Peyer's patch (tissue), 4 donors: ENCODE measurements around the gene NFKB1. TPM values are rescaled to one million over a fixed set of nuclear protein-coding genes. Genes with fewer than 3 reads are reported as not detected.

ENCODE experiments used
- DNase-seq, 3 donors: peaks; one replicate each; pipeline ENCODE4 v3.0.0-alpha.2; 2017 to 2019
- H3K27ac ChIP-seq, 4 donors: fragments of 200-600 bp; sonication (generic); one replicate each; pipeline ENCODE4 v1.5.1; 2016 to 2019
- H3K27me3 ChIP-seq, 2 donors: fragments of 200-600 bp; sonication (generic); one replicate each; pipeline ENCODE4 v1.5.1; 2019
- H3K36me3 ChIP-seq, 3 donors: fragments of 200-600 bp; sonication (generic); one replicate each; pipeline ENCODE4 v1.5.1; 2016 to 2019
- H3K4me1 ChIP-seq, 4 donors: fragments of 200-600 bp; sonication (generic); one replicate each; pipeline ENCODE4 v1.5.1; 2016 to 2019
- H3K4me3 ChIP-seq, 4 donors: fragments of 200-600 bp; sonication (generic); 1 replicate in 3 of 4; 2 replicates in 1 of 4; pipeline ENCODE4 v1.5.1; 2016 to 2019; ENCODE audit warnings: mild to moderate bottlenecking in 1 of 4
- H3K9me3 ChIP-seq, 4 donors: fragments of 200-600 bp; sonication (generic); one replicate each; pipeline ENCODE4 v1.5.1; 2016 to 2019; ENCODE audit warnings: mild to moderate bottlenecking in 1 of 4
- CTCF ChIP-seq, 6 experiments: fragments of 450-650 bp in 4 of 6; fragments of 200-600 bp in 2 of 6; sonication (generic) in 1 of 6; IDR thresholded peaks; one replicate each; pipeline ENCODE4 v1.5.1; 2017 to 2019; ENCODE audit warnings: antibody characterized with exemption in 6 of 6, mild to moderate bottlenecking in 3 of 6, moderate library complexity in 1 of 6
- POLR2A ChIP-seq, 2 donors: fragments of 450-650 bp; IDR thresholded peaks; one replicate each; pipeline ENCODE4 v1.5.1; 2017; ENCODE audit warnings: antibody characterized with exemption in 2 of 2, mild to moderate bottlenecking in 2 of 2, moderate library complexity in 2 of 2
- total RNA-seq, 4 donors: library from RNA; depleted of rRNA; stranded (reverse); fragments of >200 nt; gene quantifications; one replicate each; pipeline ENCODE4 v1.1.0, GENCODE V29; 2016

Gene NFKB1
- total RNA-seq, 4 donors from 2014 or later: 20.7 to 58.6 (median 24.5) TPM

GRCh38 chr4:102572452-102572851, 71.3 kb downstream of the NFKB1 start:
- H3K4me1 ChIP-seq: peaks cover 0 to 5% (median 0%) of the 10 kb centered on the region in 4 donors
- H3K9me3 ChIP-seq: no peaks in the 10 kb centered on the region
- no peak for TF ChIP-seq POLR2A (IDR thresholded peaks at IDR 0.05)
- no peak overlapping the region for H3K4me3 ChIP-seq
- no peak overlapping the region for H3K27ac ChIP-seq
- peaks cover 0 to 21% (median 0%) of the 10 kb centered on the region in 3 donors for H3K36me3 ChIP-seq
- no peak for DNase-seq
- H3K27me3 ChIP-seq: no peaks in the 10 kb centered on the region

GRCh38 chr4:102574317-102574716, 73.2 kb downstream of the NFKB1 start:
- H3K4me3 ChIP-seq: no peak overlapping the region
- H3K36me3 ChIP-seq: peaks cover 0 to 37% (median 0%) of the 10 kb centered on the region in 3 donors
- TF ChIP-seq CTCF (IDR thresholded peaks at IDR 0.05) (no peak), POLR2A (IDR thresholded peaks at IDR 0.05) (no peak)
- H3K4me1 ChIP-seq: peaks cover 0 to 5% (median 0%) of the 10 kb centered on the region in 4 donors
- H3K9me3 ChIP-seq: no peaks in the 10 kb centered on the region
- H3K27me3 ChIP-seq: no peaks in the 10 kb centered on the region
- no peak for DNase-seq
- H3K27ac ChIP-seq: no peak overlapping the region

- H3K27ac ChIP-seq: no peak overlapping the region
- no peak for TF ChIP-seq POLR2A (IDR thresholded peaks at IDR 0.05)
- no peak for TF ChIP-seq CTCF (IDR thresholded peaks at IDR 0.05)
- no peaks in the 10 kb centered on the region for H3K27me3 ChIP-seq
- H3K36me3 ChIP-seq: peaks cover 0 to 30% (median 0%) of the 10 kb centered on the region in 3 donors
- no peaks in the 10 kb centered on the region for H3K9me3 ChIP-seq
- H3K4me3 ChIP-seq: no peak overlapping the region
- peaks cover 0 to 5% (median 0%) of the 10 kb centered on the region in 4 donors for H3K4me1 ChIP-seq
- DNase-seq: no peak
Measured at GRCh38 chr4:102575369-102576129, 74.4 kb downstream of the NFKB1 start.

- peaks cover 0 to 40% (median 0%) of the 10 kb centered on the region in 3 donors for H3K36me3 ChIP-seq
- no peak for TF ChIP-seq POLR2A (IDR thresholded peaks at IDR 0.05)
- no peak for TF ChIP-seq CTCF (IDR thresholded peaks at IDR 0.05)
- peaks cover 0 to 5% (median 0%) of the 10 kb centered on the region in 4 donors for H3K4me1 ChIP-seq
- no peak overlapping the region for H3K27ac ChIP-seq
- H3K27me3 ChIP-seq: no peaks in the 10 kb centered on the region
- DNase-seq: no peak
- H3K4me3 ChIP-seq: no peak overlapping the region
- H3K9me3 ChIP-seq: no peaks in the 10 kb centered on the region
Measured at GRCh38 chr4:102578270-102578669, 77.1 kb downstream of the NFKB1 start.

GRCh38 chr4:102578819-102579218, 77.7 kb downstream of the NFKB1 start:
- no peak overlapping the region for H3K4me3 ChIP-seq
- H3K36me3 ChIP-seq: peaks cover 0 to 44% (median 0%) of the 10 kb centered on the region in 3 donors
- no peaks in the 10 kb centered on the region for H3K27me3 ChIP-seq
- DNase-seq: no peak
- no peaks in the 10 kb centered on the region for H3K9me3 ChIP-seq
- H3K27ac ChIP-seq: no peak overlapping the region
- H3K4me1 ChIP-seq: peaks cover 0 to 5% (median 0%) of the 10 kb centered on the region in 4 donors
- TF ChIP-seq CTCF (IDR thresholded peaks at IDR 0.05) (no peak), POLR2A (IDR thresholded peaks at IDR 0.05) (no peak)

GRCh38 chr4:102579794-102580462, 78.8 kb downstream of the NFKB1 start:
- no peaks in the 10 kb centered on the region for H3K27me3 ChIP-seq
- DNase-seq: no peak
- no peak overlapping the region for H3K4me3 ChIP-seq
- H3K36me3 ChIP-seq: peaks cover 0 to 55% (median 0%) of the 10 kb centered on the region in 3 donors
- no peak overlapping the region for H3K27ac ChIP-seq
- no peaks in the 10 kb centered on the region for H3K4me1 ChIP-seq
- TF ChIP-seq CTCF (IDR thresholded peaks at IDR 0.05): no peak
- H3K9me3 ChIP-seq: no peaks in the 10 kb centered on the region
